ENCODE data around the gene DNAJC8. TPM values are rescaled to one million over a fixed set of nuclear protein-coding genes. Genes with fewer than 3 reads are reported as not detected.

The DNAJC8 gene
- total and polyA plus RNA-seq, 10 of the 15 experiments (the other 5 are each of a cell fraction or from before 2014, with no cell fraction given), result 91.2 to 296 (median 152) TPM

DNA sequence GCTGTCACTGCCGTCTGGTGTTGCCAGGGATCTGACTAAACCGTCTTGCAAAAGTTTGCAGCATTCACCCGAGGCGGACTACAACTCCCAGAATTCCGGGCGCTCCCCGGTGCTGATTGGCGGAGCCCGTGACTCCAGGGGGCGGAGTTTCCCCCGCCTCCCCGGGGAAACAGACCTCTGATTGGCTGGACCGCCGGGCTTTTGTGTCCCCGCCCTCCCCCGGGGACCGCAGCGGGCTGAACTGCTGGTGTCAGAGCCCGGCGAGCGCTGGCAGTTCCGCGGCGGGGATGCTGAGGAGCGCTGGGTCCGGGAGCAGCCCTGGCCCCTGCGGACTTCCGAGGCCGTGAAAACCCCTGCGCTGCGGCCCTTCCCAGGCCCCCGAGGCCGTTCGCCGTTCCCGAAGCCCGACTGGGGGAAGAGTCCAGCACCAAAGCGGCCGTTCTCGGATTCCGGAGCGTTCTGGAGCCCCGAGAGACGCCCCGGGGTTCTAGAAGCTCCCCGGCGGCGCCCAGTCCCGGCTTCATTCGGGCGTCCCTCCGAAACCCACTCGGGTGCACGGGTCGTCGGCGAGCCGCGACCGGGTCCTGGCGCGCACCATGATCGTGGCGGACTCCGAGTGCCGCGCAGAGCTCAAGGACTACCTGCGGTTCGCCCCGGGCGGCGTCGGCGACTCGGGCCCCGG, 26.6 kb upstream of the DNAJC8 start, which contains the start of gene SESN2:
Gene SESN2, plus strand, starts transcription at position 267 of the 682 bp plus-strand sequence. Its CDS starts 330 bp downstream, at position 597.
- Histone ChIP-seq H3K79me2 (ENCODE audit: control insufficient read depth, insufficient read depth, low read length) (peaks cover 31% of the 10 kb centered on the region), H3K36me3 (ENCODE audit: control insufficient read depth in 2 of 2, insufficient read depth in 2 of 2, low read length in 1 of 2) (no peaks in the 10 kb centered on the region), H3K9ac (ENCODE audit: control insufficient read depth, insufficient read depth, low read length) (peak within 1 kb of the TSS; percentile 79), H3K27me3 (replicated peaks in 1 of 2; ENCODE audit: control insufficient read depth in 2 of 2, insufficient read depth in 2 of 2, low read length in 1 of 2) (no peaks in the 10 kb centered on the region), H2AFZ (ENCODE audit: control insufficient read depth, low read depth, low read length) (peak within 1 kb of the TSS; percentile 90), H3K4me3 (peak within 1 kb of the TSS; percentile 97), H4K20me1 (ENCODE audit: control insufficient read depth, insufficient read depth) (0 out of 2 replicates have a peak, but pooled peaks cover 4% of the 10 kb centered on the region), H3K27ac (ENCODE audit: control insufficient read depth, insufficient read depth) (peak within 1 kb of the TSS; percentile 55), H3K9me3 (replicated peaks; ENCODE audit: control insufficient read depth, insufficient read depth, low read length) (no peaks in the 10 kb centered on the region), H3K4me2 (ENCODE audit: control insufficient read depth, insufficient read depth) (peak within 1 kb of the TSS; percentile 75), H3K4me1 (ENCODE audit: control insufficient read depth, insufficient read depth, low read length) (peaks cover 5% of the 10 kb centered on the region)
- CTCF ChIA-PET, result interaction anchor here (1.6 to 3.2 kb wide), 3 partner anchors 10 to 25 kb away, joined by 4 to 33 read pairs (median 21); no protein-coding TSS in a partner anchor
- SMC1A ChIA-PET (ENCODE audit: uncharacterized antibody, unreplicated experiment), result interaction anchor here (0.7 kb wide), 1 partner anchor 13 kb away, joined by 3 read pairs; no protein-coding TSS in a partner anchor
- DNase-seq (ENCODE audit: low read depth, low spot score), result peak; percentile 84
- ATAC-seq, result peak; percentile 97
- POLR2A ChIA-PET, result interaction anchor here (0.9 to 6.5 kb wide), 3 partner anchors 11 to 24 kb away, joined by 4 to 51 read pairs (median 7); partner anchors contain the start of gene ATP5IF1
- FAIRE-seq, result peak; percentile 72
- in situ Hi-C loops (cut with MboI) (no loop called here), intact Hi-C loops (cut with micrococcal nuclease; ENCODE audit: unreplicated experiment) (no loop called here)
- TSS peak; percentile 79 for BruUV-seq (replicated peaks)
- WGBS (ENCODE audit: insufficient coverage, insufficient replicate concordance, low lambda C conversion rate, missing lambda C conversion rate), result 2% methylated on average over 75 of the region's 76 CpGs
- RAD21 ChIA-PET (ENCODE audit: unreplicated experiment), result interaction anchor here (4.4 kb wide), 1 partner anchor 10 kb away, joined by 28 read pairs; no protein-coding TSS in a partner anchor
- TF ChIP-seq, protein P1, sequence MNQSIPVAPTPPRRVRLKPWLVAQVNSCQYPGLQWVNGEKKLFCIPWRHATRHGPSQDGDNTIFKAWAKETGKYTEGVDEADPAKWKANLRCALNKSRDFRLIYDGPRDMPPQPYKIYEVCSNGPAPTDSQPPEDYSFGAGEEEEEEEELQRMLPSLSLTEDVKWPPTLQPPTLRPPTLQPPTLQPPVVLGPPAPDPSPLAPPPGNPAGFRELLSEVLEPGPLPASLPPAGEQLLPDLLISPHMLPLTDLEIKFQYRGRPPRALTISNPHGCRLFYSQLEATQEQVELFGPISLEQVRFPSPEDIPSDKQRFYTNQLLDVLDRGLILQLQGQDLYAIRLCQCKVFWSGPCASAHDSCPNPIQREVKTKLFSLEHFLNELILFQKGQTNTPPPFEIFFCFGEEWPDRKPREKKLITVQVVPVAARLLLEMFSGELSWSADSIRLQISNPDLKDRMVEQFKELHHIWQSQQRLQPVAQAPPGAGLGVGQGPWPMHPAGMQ (IDR thresholded peaks at IDR 0.05; ENCODE audit: borderline replicate concordance), result no peak
- no peak for TF ChIP-seq IKZF2 (IDR thresholded peaks at IDR 0.05)
- TF ChIP-seq KLF5 (IDR thresholded peaks at IDR 0.05; ENCODE audit: partially characterized antibody), result no peak
- TF ChIP-seq POLR2AphosphoS2 (IDR thresholded peaks at IDR 0.05; ENCODE audit: low read depth, low read length), result peak; percentile 72; the same call in 1 of the 2 replicates
- TF ChIP-seq MTA3 (IDR thresholded peaks at IDR 0.05; ENCODE audit: borderline replicate concordance, low read length), result no peak
- TF ChIP-seq SMAD1 (IDR thresholded peaks at IDR 0.05; ENCODE audit: low read depth, partially characterized antibody), result no peak
- TF ChIP-seq CBX3 (IDR thresholded peaks at IDR 0.05; ENCODE audit: borderline replicate concordance, low read depth), result no peak
- TF ChIP-seq BMI1 (IDR thresholded peaks at IDR 0.05; ENCODE audit: borderline replicate concordance), result no peak
- TF ChIP-seq RUNX3 (IDR thresholded peaks at IDR 0.05; ENCODE audit: low read length), result peak; percentile 40
- TF ChIP-seq CREM (IDR thresholded peaks at IDR 0.05; ENCODE audit: low read depth), result peak; percentile 64; the same call in 1 of the 2 replicates
- TF ChIP-seq POU2F2 (IDR thresholded peaks at IDR 0.05; ENCODE audit: borderline replicate concordance, low read depth, low read length), result peak; percentile 64; the same call in 1 of the 3 replicates
- peak; percentile 86; the same call in 1 of the 2 replicates for TF ChIP-seq CBX5 (IDR thresholded peaks at IDR 0.05; ENCODE audit: low read depth)
- TF ChIP-seq TCF3 (IDR thresholded peaks at IDR 0.05; ENCODE audit: borderline replicate concordance, insufficient read depth, low read depth, low read length), result peak; percentile 46; the same call in 1 of the 2 replicates
- TF ChIP-seq NR2C1 (IDR thresholded peaks at IDR 0.05), result 0 out of 2 replicates have a peak, but pooled peaks have one; percentile 50
- TF ChIP-seq SRF (IDR thresholded peaks at IDR 0.05; ENCODE audit: low read depth in 2 of 2, low read length in 2 of 2), result 0 out of 4 replicates have a peak, but pooled peaks of 1 of the 2 experiments have one; percentile 5
- TF ChIP-seq ZNF217 (IDR thresholded peaks at IDR 0.05), result no peak
- TF ChIP-seq, protein P2, sequence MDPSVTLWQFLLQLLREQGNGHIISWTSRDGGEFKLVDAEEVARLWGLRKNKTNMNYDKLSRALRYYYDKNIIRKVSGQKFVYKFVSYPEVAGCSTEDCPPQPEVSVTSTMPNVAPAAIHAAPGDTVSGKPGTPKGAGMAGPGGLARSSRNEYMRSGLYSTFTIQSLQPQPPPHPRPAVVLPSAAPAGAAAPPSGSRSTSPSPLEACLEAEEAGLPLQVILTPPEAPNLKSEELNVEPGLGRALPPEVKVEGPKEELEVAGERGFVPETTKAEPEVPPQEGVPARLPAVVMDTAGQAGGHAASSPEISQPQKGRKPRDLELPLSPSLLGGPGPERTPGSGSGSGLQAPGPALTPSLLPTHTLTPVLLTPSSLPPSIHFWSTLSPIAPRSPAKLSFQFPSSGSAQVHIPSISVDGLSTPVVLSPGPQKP (IDR thresholded peaks at IDR 0.05; ENCODE audit: low read depth, low read length), result peak; percentile 53; the same call in 1 of the 2 replicates
- TF ChIP-seq NFYB (IDR thresholded peaks at IDR 0.05; ENCODE audit: insufficient read depth, low read depth, low read length), result peak; percentile 81
- 0 out of 2 replicates have a peak, but pooled peaks have one; percentile 36 for TF ChIP-seq TARDBP (IDR thresholded peaks at IDR 0.05; ENCODE audit: borderline replicate concordance)
- no peak for TF ChIP-seq PAX5 (IDR thresholded peaks at IDR 0.05; ENCODE audit: borderline replicate concordance, low read depth, low read length)
- no peak for TF ChIP-seq NRF1 (conservative IDR thresholded peaks at IDR 0.05; ENCODE audit: low read depth, low read length)

Data from GM12878 (cell line).